Measurements from ENCODE around the gene CCNG2. TPM values are rescaled to one million over a fixed set of nuclear protein-coding genes. Genes with fewer than 3 reads are reported as not detected.
A peak's percentile ranks its signal among the peaks of the same experiment; 100 is the strongest.

CCNG2 gene
- total and polyA plus RNA-seq, 10 donors, result 20.2 to 106 (median 58.0) TPM

GRCh38 chr4:77141964-77142645, 14.9 kb upstream of the CCNG2 start:
- Histone ChIP-seq H3K27ac (no peak overlapping the region), H3K4me3 (no peak overlapping the region), H3K4me1 (peaks cover 5 to 32% (median 19%) of the 10 kb centered on the region in 6 donors), H3K9me3 (no peaks in the 10 kb centered on the region), H3K36me3 (no peaks in the 10 kb centered on the region), H3K27me3 (replicated peaks in 1 of 7) (no peaks in the 10 kb centered on the region)
- intact Hi-C loops (cut with DNase I; ENCODE audit: low total_unique reads), result no loop called here
- TF ChIP-seq CTCF (IDR thresholded peaks at IDR 0.05 in 8 of 11, conservative IDR thresholded peaks at IDR 0.05 in 3 of 11), result no peak
- TF ChIP-seq POLR2A (IDR thresholded peaks at IDR 0.05), result no peak
- TF ChIP-seq POLR2AphosphoS5 (IDR thresholded peaks at IDR 0.05), result no peak
- 73 to 80% (median 78%) methylated on average over 6 of the region's 6 CpGs for WGBS, 5 donors
- DNase-seq, result no peak

GRCh38 chr4:77142646-77143028, 14.4 kb upstream of the CCNG2 start:
- no peaks in the 10 kb centered on the region for H3K27me3 ChIP-seq (replicated peaks in 1 of 7)
- H3K36me3 ChIP-seq, result no peaks in the 10 kb centered on the region
- 72 to 83% (median 80%) methylated on average over 4 of the region's 4 CpGs for WGBS, 5 donors
- intact Hi-C loops (cut with DNase I; ENCODE audit: low total_unique reads), result no loop called here
- H3K9me3 ChIP-seq, result no peaks in the 10 kb centered on the region
- H3K27ac ChIP-seq, result no peak overlapping the region
- H3K4me1 ChIP-seq, result peaks cover 8 to 32% (median 19%) of the 10 kb centered on the region in 6 donors
- H3K4me3 ChIP-seq, result no peak overlapping the region
- no peak for DNase-seq
- TF ChIP-seq POLR2AphosphoS5 (IDR thresholded peaks at IDR 0.05) (no peak), CTCF (IDR thresholded peaks at IDR 0.05 in 8 of 11, conservative IDR thresholded peaks at IDR 0.05 in 3 of 11) (no peak), POLR2A (IDR thresholded peaks at IDR 0.05) (no peak)

- TF ChIP-seq CTCF (IDR thresholded peaks at IDR 0.05 in 8 of 11, conservative IDR thresholded peaks at IDR 0.05 in 3 of 11) (no peak), POLR2A (IDR thresholded peaks at IDR 0.05) (no peak), POLR2AphosphoS5 (IDR thresholded peaks at IDR 0.05) (no peak)
- 91 to 97% (median 94%) methylated on average over 3 of the region's 3 CpGs for whole genome bisulfite sequencing, 5 donors
- intact Hi-C loops (cut with DNase I; ENCODE audit: low total_unique reads), result no loop called here
- peaks cover 8 to 29% (median 17%) of the 10 kb centered on the region in 6 donors for H3K4me1 ChIP-seq
- H3K9me3 ChIP-seq, result no peaks in the 10 kb centered on the region
- H3K36me3 ChIP-seq, result no peaks in the 10 kb centered on the region
- H3K27me3 ChIP-seq (replicated peaks in 1 of 7), result no peaks in the 10 kb centered on the region
- no peak overlapping the region for H3K4me3 ChIP-seq
- DNase-seq, result no peak
- H3K27ac ChIP-seq, result no peak overlapping the region
Observed at GRCh38 chr4:77143091-77143490, 13.9 kb upstream of the CCNG2 start.

- peaks cover 8 to 28% (median 17%) of the 10 kb centered on the region in 6 donors for H3K4me1 ChIP-seq
- no peaks in the 10 kb centered on the region for H3K36me3 ChIP-seq
- intact Hi-C loops (cut with DNase I; ENCODE audit: low total_unique reads), result no loop called here
- no peak for DNase-seq
- H3K27me3 ChIP-seq (replicated peaks in 1 of 7), result no peaks in the 10 kb centered on the region
- 12 to 29% (median 13%) methylated on average over 1 of the region's 1 CpG for WGBS, 5 donors
- H3K4me3 ChIP-seq, result peak overlapping the region in 1 of 8 donors; percentile 4
- H3K9me3 ChIP-seq, result no peaks in the 10 kb centered on the region
- peak overlapping the region in 7 of 8 donors; percentile 30 to 71 (median 67) for H3K27ac ChIP-seq
- TF ChIP-seq POLR2AphosphoS5 (IDR thresholded peaks at IDR 0.05), result no peak
- no peak for TF ChIP-seq CTCF (IDR thresholded peaks at IDR 0.05 in 8 of 11, conservative IDR thresholded peaks at IDR 0.05 in 3 of 11)
Observed at GRCh38 chr4:77145842-77146185, 11.2 kb upstream of the CCNG2 start.
